Measurements from ENCODE around the gene SLC35A2.

DNA sequence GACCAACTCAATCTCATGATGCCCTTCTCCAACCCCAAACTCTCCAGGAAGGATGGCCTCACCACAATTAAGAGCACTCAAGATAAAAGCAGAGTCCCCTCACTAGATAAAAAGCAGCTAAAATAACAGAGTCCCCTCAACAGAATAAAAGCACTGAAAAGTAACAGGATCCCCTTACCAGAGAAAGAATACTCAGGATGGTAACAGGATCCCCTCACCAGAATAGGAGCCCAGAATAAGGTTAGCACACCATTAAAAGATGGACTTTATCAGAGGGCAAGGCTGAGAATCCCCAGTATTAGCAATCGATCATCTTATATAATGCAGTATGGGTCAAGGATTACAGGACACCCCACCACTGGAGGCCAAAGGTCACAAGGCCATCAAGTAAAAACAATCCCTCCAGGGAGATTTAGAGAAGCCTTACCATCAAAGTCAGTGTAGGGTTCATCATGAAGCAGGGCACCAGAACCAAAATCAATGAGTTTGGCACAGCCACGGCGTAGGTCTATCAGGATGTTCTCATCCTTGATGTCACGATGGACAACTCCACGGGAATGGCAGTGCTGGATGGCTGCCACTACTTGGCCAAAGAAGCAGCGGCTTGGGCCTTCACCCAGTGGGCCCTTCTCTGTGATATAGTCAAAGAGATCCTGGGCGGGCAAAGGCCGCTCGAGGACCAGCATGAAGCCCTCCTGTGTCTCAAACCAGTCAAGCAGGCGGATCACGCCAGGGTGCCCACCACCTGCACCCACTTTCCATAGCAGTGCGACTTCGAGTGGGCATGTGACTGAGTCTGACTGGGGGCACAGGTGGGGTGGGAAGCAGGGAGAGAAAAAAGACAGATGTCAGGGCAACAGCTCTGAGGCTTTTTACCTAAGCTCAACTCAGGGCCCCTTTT is 3.4 kb upstream of the SLC35A2 start:
- TF ChIP-seq POLR2A (IDR thresholded peaks at IDR 0.05; ENCODE audit: low read depth, low read length) (peak; percentile 22; the same call in 1 of the 2 replicates), TAF1 (IDR thresholded peaks at IDR 0.05; ENCODE audit: low read depth, low read length) (no peak), POLR2AphosphoS5 (IDR thresholded peaks at IDR 0.05; ENCODE audit: low read depth, low read length) (peak; percentile 64; the same call in 1 of the 2 replicates)

Data from GM12891 (cell line).